PFSK-1 (cell line): ENCODE results near the gene OR52M1.

Experiments
- FOXP2 ChIP-seq: optimal IDR thresholded peaks from 2 replicates; pipeline ENCODE3; 2011; ENCODE audit warnings: borderline replicate concordance, control low read depth, inconsistent platforms; ENCODE audit not compliant: insufficient read depth; ENCODE audit errors: extremely low read length, extremely low read depth
- POLR2AphosphoS5 ChIP-seq: IDR thresholded peaks from 2 replicates; pipeline ENCODE4 v1.6.1; 2012; ENCODE audit warnings: low read depth, mild to moderate bottlenecking, control low read depth, low read length, moderate library complexity
- REST ChIP-seq, 2 experiments: IDR thresholded peaks; 2 replicates each; pipeline versions ENCODE4 v1.6.1 to v1.8.0; 2011 to 2012; ENCODE audit warnings: low read depth in 2 of 2, low read length in 2 of 2, control low read depth in 1 of 2, inconsistent platforms in 1 of 2, mild to moderate bottlenecking in 1 of 2, moderate library complexity in 1 of 2; ENCODE audit not compliant: insufficient read depth in 1 of 2
- SIN3A ChIP-seq: IDR thresholded peaks from 2 replicates; pipeline ENCODE4 v1.6.1; 2012; ENCODE audit warnings: mild to moderate bottlenecking, low read length, moderate library complexity, borderline replicate concordance; ENCODE audit not compliant: insufficient read depth
- TAF1 ChIP-seq: IDR thresholded peaks from 2 replicates; pipeline ENCODE4 v1.6.1; 2012; ENCODE audit warnings: low read length, control low read depth, borderline replicate concordance; ENCODE audit not compliant: insufficient read depth

- TF ChIP-seq POLR2AphosphoS5 (no peak), TAF1 (no peak), SIN3A (no peak), REST (IDR thresholded peaks at IDR 0.05; ENCODE audit: insufficient read depth in 1 of 2, low read depth in 2 of 2, low read length in 2 of 2) (no peak), FOXP2 (no peak)
These were observed 48.3 kb upstream of the OR52M1 start for GRCh38 chr11:4496557-4497248.
